SJSA1 (cell line): ENCODE results near the gene VEPH1. TPM values are rescaled to one million over a fixed set of nuclear protein-coding genes. Genes with fewer than 3 reads are reported as not detected.
A peak's percentile ranks its signal among the peaks of the same experiment; 100 is the strongest.
"Not testable (repeated sequence)": the region's sequence is repeated elsewhere in the genome, so short reads cannot be mapped to it uniquely, and the experiment has no call there.

Experiments
- DNase-seq, 2 experiments: peaks; one replicate each; pipeline ENCODE4 v3.0.0-alpha.2; 2015 to 2020; ENCODE audit warnings: low spot score in 2 of 2, low read depth in 1 of 2
- H3K27ac ChIP-seq: fragments of 250-450 bp; sonication (Bioruptor Pico); 2 replicates; pipeline ENCODE4 v1.5.1; 2020; ENCODE audit warnings: mild to moderate bottlenecking, moderate library complexity
- H3K27me3 ChIP-seq: fragments of 250-450 bp; sonication (Bioruptor Pico); replicated peaks from 2 replicates; pipeline ENCODE4 v1.5.1; 2020; ENCODE audit warnings: mild to moderate bottlenecking, moderate library complexity
- H3K36me3 ChIP-seq: fragments of 250-450 bp; sonication (Bioruptor Pico); 2 replicates; pipeline ENCODE4 v1.5.1; 2020; ENCODE audit warnings: mild to moderate bottlenecking
- H3K4me1 ChIP-seq: fragments of 250-450 bp; sonication (Bioruptor Pico); replicated peaks from 2 replicates; pipeline ENCODE4 v1.6.1; 2021; ENCODE audit warnings: mild to moderate bottlenecking
- H3K4me3 ChIP-seq: fragments of 250-450 bp; sonication (Bioruptor Pico); 2 replicates; pipeline ENCODE4 v1.5.1; 2020; ENCODE audit warnings: mild to moderate bottlenecking
- H3K9me3 ChIP-seq: fragments of 250-450 bp; sonication (Bioruptor Pico); replicated peaks from 2 replicates; pipeline ENCODE4 v1.5.1; 2020; ENCODE audit warnings: mild to moderate bottlenecking
- total RNA-seq: library from RNA; depleted of rRNA; stranded (reverse); fragments of >200 nt; shearing (Covaris generic); gene quantifications from 2 replicates; pipeline ENCODE4 v1.2.3, GENCODE V29; 2014

The VEPH1 gene
- total RNA-seq, 1 experiment from 2014 or later, result 14.3 TPM

DNA sequence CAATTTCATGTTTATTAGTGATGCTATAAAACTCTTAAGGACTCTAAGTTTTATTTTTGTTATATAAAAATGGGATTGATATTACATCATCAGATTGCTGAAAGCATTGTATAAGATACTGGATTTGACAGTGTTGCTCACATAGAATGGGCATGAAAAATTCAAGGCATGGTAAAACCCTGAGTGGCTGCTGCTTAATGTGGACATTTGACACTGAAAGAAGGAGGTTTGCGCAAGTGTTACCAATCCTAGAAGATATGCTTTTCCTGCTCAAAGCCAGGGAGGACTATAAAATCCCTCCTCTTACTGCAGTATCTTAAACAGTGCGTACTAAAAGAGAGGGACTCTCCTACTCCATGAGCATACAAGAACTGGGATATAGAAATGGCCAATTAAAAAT, 132.3 kb downstream of the VEPH1 start:
- Histone ChIP-seq H3K27ac (no peak overlapping the region), H3K4me1 (peaks cover 22% of the 10 kb centered on the region), H3K36me3 (no peaks in the 10 kb centered on the region), H3K27me3 (no peaks in the 10 kb centered on the region), H3K9me3 (no peaks in the 10 kb centered on the region), H3K4me3 (no peak overlapping the region)
- DNase-seq, result no peak

DNA sequence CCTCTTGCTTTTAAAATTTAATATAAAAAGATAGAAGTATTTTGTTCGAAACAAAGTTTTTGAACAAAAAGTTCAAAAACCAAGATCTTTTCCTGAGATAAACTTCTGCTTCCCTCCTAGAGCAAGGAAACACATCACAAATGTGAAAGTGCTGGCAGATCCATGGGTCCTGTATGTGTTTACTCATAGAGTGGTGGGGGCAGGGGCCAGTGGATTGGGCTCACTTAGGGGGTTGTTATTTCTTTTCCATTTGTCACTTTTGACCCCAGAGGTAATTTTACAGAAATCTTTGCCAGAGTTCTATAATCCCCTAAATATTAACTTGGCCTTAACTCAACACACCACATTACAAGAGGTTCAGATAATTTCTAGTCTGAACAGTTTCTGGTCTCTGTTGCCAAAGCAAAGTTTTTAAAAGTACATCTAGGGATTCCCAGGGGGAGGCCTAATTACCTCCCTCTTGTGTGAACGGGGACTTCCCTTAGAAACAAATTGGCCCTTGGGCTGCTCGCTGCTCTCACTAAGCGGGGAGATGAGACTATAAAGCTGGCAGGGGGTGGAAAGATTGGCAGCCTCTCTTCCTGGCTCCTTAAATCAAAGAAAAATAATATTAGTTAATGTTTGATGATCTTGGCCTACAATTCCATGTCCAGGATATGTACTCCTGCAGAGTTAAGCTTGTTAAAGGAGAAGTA, 133.3 kb downstream of the VEPH1 start:
- Histone ChIP-seq H3K4me3 (no peak overlapping the region), H3K27me3 (no peaks in the 10 kb centered on the region), H3K9me3 (no peaks in the 10 kb centered on the region), H3K4me1 (peaks cover 16% of the 10 kb centered on the region), H3K27ac (no peak overlapping the region), H3K36me3 (no peaks in the 10 kb centered on the region)
- no peak for DNase-seq

DNA sequence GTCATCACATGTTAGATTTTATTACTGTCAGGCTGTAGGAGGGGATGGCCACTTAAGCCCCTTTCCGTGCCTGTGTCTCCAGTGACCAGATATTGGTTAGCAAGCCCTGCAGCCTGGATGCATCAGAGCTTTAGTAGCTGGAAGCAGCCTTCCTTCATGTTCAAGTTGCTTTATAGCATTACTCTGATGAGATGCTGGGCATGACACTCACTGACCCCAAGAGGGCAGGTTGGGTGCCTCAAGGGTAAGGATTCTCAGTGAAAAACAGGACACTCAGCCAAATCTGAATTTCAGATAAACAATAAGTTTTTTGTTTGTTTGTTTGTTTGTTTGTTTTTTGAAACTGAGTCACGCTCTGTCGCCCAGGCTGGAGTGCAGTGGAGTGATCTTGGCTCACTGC, 135.0 kb downstream of the VEPH1 start:
- H3K27me3 ChIP-seq, result no peaks in the 10 kb centered on the region
- DNase-seq, result no peak
- H3K4me3 ChIP-seq, result no peak overlapping the region
- H3K9me3 ChIP-seq, result no peaks in the 10 kb centered on the region
- H3K36me3 ChIP-seq, result no peaks in the 10 kb centered on the region
- no peak overlapping the region for H3K27ac ChIP-seq
- H3K4me1 ChIP-seq, result peaks cover 3% of the 10 kb centered on the region; the same call in 1 of the 2 replicates

DNA sequence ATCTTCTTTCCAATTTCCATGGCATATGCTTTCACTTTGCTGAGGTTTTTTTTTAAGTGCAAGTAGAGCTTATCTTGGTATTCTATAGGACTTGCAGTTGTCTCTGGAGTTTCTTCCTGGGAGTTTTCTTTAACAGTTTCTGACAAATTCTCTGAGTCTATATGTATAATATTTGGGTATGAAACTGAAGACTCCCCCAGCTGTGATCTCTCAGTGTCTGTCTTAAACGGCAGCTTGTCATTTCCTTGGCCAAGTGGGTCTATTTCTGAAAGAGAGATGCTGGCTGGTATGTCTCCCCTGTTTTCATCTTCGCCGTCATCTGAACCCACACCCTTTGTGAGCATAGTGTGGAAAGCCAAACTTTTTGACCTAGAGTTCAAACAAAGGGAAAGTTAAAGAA, 139.8 kb downstream of the VEPH1 start:
- H3K9me3 ChIP-seq, result no peaks in the 10 kb centered on the region
- H3K27ac ChIP-seq, result no peak overlapping the region
- no peaks in the 10 kb centered on the region for H3K36me3 ChIP-seq
- no peaks in the 10 kb centered on the region for H3K27me3 ChIP-seq
- no peak for DNase-seq
- H3K4me1 ChIP-seq, result peaks cover 23% of the 10 kb centered on the region
- no peak overlapping the region for H3K4me3 ChIP-seq

DNA sequence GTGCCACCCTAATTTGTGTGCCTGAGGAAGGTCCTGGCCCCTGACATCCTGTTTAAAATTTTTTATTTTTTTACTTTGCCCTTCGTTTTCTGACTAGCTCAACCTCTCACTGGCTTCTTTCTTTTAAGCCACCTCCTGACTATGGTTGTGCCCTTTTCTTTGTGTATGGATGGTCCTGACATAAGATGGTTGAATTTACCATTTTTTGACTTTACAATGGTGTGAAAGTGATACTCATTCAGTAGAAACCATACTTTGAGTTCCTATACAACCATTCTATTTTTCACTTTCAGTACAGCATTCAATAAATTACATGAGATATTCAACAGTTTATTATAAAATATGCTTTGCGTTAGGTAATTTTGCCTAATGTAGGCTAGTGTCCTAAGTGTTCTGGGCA, 140.9 kb downstream of the VEPH1 start:
- no peak for DNase-seq
- Histone ChIP-seq H3K4me3 (no peak overlapping the region), H3K27me3 (no peaks in the 10 kb centered on the region), H3K36me3 (no peaks in the 10 kb centered on the region), H3K9me3 (no peaks in the 10 kb centered on the region), H3K4me1 (peaks cover 23% of the 10 kb centered on the region), H3K27ac (no peak overlapping the region)

DNA sequence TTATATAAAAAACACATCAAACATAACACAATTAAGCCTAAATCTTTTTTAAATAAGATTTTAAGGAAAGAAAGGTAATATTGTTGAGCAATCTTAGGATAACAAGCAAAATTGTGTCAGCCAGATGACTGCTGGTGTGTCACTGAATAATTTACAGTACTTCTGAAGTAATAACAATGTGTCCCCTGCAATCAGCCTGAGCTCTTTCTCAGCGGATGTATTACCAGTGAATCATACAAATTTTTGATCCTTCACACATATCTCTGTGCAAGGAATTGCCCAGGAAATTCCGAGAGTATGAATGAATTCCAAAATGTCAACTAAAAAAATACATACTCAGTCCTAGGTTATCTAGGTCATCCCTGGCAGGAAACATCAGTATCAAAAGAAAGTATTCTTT, 143.2 kb downstream of the VEPH1 start:
- peak; percentile 69 to 82 for DNase-seq
- Histone ChIP-seq H3K9me3 (no peaks in the 10 kb centered on the region), H3K4me3 (no peak overlapping the region), H3K36me3 (no peaks in the 10 kb centered on the region), H3K27ac (peak overlapping the region; percentile 80), H3K4me1 (peaks cover 23% of the 10 kb centered on the region), H3K27me3 (no peaks in the 10 kb centered on the region)

DNA sequence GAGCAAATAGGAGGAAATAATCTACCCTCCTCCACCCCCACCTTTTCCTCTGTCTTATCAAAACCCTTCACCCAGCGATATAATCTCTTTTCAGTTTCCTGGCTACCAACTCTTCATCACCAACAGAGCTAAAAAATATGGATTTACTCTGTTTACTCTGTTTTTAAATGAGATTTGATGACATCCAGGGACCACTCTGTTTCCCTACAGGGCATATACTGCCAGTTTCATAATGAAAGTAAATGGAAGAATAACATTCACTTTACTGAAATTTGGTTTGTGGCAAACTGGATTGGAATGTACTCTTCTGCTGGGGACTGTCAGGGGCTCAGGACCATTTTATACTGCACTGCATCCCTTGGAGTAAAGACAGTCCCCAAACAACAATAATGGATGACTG, 146.7 kb downstream of the VEPH1 start:
- Histone ChIP-seq H3K36me3 (no peaks in the 10 kb centered on the region), H3K4me1 (peaks cover 23% of the 10 kb centered on the region), H3K27ac (no peak overlapping the region)

DNA sequence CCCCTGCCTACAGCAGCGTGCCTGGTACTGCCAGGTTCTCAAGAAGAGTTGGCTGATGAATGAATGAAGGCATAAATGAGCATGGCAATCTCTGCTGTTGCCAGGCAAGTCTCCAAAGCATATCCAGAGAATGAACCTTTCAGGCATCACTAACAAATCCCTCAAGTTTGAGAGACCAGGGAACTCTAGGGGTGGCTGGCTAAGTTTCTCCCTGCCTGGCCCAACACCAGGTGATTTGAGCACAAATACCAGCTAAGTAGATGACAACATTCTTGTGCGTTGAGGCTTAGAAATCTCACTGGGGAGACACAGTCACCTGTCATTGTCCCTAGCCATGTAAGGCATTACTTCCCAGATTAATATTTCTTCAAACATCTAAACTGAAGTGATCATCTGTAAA, 147.9 kb downstream of the VEPH1 start:
- Histone ChIP-seq H3K9me3 (no peaks in the 10 kb centered on the region), H3K4me1 (peaks cover 17% of the 10 kb centered on the region), H3K4me3 (no peak overlapping the region), H3K27me3 (no peaks in the 10 kb centered on the region), H3K27ac (no peak overlapping the region), H3K36me3 (no peaks in the 10 kb centered on the region)
- DNase-seq, result no peak

More for the DNA sequence above, 146.7 kb downstream of the VEPH1 start:
- Histone ChIP-seq H3K4me3 (no peak overlapping the region), H3K27me3 (no peaks in the 10 kb centered on the region), H3K9me3 (no peaks in the 10 kb centered on the region)
- DNase-seq, result no peak

DNA sequence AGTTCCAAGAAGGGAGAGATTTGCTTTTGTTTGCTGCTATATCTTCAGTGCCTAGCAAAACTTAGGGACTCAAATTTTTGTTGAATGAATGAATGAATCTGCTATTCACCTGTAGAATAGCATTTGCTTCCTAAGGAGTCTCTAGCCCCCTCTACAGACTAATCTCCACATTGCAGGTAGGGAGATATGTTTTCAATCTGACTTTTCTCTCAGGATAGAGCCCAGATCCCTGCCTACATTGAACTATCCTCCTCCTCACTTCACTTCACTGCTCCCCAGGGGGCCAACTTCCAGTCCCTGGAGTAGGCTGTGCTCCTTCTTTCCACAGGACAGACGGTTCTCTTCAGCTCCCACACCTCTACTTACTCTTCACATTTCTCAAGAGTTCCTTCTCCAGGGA, 148.5 kb downstream of the VEPH1 start:
- H3K9me3 ChIP-seq, result no peaks in the 10 kb centered on the region
- H3K36me3 ChIP-seq, result no peaks in the 10 kb centered on the region
- no peak for DNase-seq
- H3K27ac ChIP-seq, result no peak overlapping the region
- H3K4me1 ChIP-seq, result peaks cover 13% of the 10 kb centered on the region
- no peak overlapping the region for H3K4me3 ChIP-seq
- H3K27me3 ChIP-seq, result no peaks in the 10 kb centered on the region

DNA sequence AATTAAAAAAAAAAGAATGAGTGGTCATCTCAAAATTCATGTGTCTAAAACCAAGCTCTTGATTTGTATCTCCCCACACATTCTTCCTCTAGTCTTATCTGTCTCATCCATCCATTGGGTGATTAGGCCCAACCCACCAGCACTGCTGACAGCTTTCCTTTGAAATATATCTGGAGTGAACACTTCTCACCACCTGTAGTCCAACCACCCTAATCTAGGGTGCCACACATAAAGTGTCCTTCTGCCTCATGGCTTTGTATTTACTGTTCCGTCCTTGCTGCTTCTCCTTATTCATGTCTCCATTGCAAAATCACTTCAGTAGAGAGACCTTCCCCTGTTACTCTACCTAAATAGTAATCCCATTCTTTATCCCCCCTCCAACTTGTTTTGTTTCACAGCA, 149.0 kb downstream of the VEPH1 start:
- Histone ChIP-seq H3K4me3 (no peak overlapping the region), H3K36me3 (no peaks in the 10 kb centered on the region), H3K27ac (no peak overlapping the region), H3K27me3 (no peaks in the 10 kb centered on the region), H3K9me3 (no peaks in the 10 kb centered on the region), H3K4me1 (peaks cover 8% of the 10 kb centered on the region)
- no peak for DNase-seq

DNA sequence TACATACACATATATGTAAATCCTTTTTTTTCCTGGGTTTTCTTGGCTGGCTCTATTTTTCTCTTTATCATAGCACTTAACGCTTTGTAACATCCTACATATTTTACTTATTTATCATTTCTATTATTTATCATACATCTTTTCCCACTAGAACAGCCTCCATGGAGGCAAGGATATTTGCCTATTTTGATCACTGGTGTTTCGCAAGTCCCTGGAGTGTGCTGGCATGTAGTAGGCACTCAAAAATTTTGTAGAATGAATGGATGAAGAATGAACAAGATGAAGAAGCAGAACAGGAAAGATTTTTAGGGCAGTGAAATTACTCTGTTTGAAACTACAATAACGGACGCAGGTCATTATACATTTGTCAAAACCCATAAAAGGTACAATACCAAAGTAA, 149.6 kb downstream of the VEPH1 start:
- no peak overlapping the region for H3K4me3 ChIP-seq

DNA sequence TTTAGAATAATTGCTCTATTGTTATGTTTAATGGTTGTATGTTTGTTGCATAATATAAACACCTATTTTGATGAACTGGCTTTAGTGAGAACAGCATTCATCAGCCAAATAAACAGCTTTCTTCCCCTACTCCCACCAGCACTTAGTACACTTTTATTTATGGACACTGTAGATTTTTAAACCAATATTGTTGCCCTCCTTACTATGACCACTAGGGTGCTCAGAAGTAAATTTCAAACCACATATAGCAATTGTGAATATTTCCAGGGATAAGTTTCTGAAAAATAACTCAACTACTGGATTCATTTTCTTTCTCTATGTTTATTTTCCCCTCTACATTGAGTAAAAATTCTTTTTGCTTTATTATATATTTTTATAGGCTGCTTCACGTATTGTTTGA, 151.2 kb downstream of the VEPH1 start:
- H3K27me3 ChIP-seq, result no peaks in the 10 kb centered on the region
- no peak for DNase-seq
- H3K9me3 ChIP-seq, result no peaks in the 10 kb centered on the region
- H3K27ac ChIP-seq, result no peak overlapping the region
- no peaks in the 10 kb centered on the region for H3K36me3 ChIP-seq
- no peaks in the 10 kb centered on the region for H3K4me1 ChIP-seq
- no peak overlapping the region for H3K4me3 ChIP-seq

More for the DNA sequence above, 149.6 kb downstream of the VEPH1 start:
- no peaks in the 10 kb centered on the region for H3K27me3 ChIP-seq
- no peaks in the 10 kb centered on the region for H3K36me3 ChIP-seq
- no peak overlapping the region for H3K27ac ChIP-seq
- H3K4me1 ChIP-seq, result peaks cover 2% of the 10 kb centered on the region
- DNase-seq, result no peak
- no peaks in the 10 kb centered on the region for H3K9me3 ChIP-seq

DNA sequence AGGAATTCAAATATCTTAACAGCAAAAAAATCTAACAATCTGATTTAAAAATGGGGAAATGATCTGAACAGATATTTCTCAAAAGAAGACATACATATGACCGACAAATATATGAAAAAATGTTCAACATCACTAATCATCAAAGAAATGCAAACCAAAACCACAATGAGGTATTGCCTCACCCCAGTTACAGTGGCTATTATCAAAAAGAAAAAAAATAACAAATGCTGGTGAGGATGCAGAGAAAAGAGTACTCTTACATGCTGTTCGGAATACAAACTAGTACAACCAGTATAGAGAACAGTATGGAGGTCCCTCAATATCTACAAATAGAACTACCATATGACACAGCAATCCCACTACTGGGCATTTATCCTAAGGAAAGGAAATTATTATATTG, 152.6 kb downstream of the VEPH1 start:
- H3K9me3 ChIP-seq, H3K27me3 ChIP-seq, H3K36me3 ChIP-seq, DNase-seq, H3K27ac ChIP-seq, H3K4me1 ChIP-seq, H3K4me3 ChIP-seq: not testable (repeated sequence)

DNA sequence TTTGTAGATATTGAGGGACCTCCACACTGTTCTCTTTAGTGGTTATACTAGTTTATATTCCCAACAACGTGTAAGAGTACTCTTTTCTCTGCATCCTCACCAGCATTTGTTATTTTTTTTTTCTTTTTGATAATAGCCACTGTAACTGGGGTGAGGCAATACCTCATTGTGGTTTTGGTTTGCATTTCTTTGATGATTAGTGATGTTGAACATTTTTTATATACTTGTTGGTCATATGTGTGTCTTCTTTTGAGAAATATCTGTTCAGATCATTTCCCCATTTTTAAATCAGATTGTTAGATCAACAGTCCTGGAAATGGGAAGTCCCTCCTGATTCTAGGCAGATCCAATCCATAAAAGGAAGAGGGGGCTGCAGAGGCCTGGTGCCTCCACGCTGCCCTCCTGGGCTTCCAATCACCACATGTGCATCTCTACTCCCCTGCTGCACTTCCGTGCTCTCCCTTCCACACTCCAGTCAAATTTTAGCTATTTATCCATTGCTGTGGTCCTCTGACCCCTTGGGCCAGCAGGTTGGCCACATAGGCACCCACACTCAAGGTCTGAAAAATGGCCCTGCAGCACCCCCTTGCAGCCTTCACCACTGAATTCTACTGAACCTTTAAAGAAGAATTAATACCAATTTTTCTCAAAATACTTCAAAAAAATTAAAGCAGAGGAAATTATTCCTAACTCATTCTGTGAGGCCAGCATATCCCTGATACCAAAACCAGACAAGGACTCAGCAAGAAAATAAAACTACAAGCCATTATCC, 154.7 kb downstream of the VEPH1 start:
- H3K4me3 ChIP-seq, DNase-seq, H3K27ac ChIP-seq, H3K27me3 ChIP-seq, H3K36me3 ChIP-seq, H3K9me3 ChIP-seq, H3K4me1 ChIP-seq: not testable (repeated sequence)
